Measurements from ENCODE around the gene BECN2.
"Not testable (repeated sequence)": the region's sequence is repeated elsewhere in the genome, so short reads cannot be mapped to it uniquely, and the experiment has no call there.

The BECN2 gene

GRCh38 chr1:241985787-241986186 lies 28.2 kb downstream of the BECN2 start:
- H3K27ac ChIP-seq (ENCODE audit: low read length): no peak overlapping the region
- no peaks in the 10 kb centered on the region for H3K4me1 ChIP-seq (ENCODE audit: control insufficient read depth in 1 of 2, insufficient read depth in 2 of 2, low read length in 2 of 2)
- no peaks in the 10 kb centered on the region for H3K36me3 ChIP-seq (ENCODE audit: control insufficient read depth in 1 of 2, insufficient read depth in 2 of 2, low read length in 2 of 2)
- no peaks in the 10 kb centered on the region for H3K9me3 ChIP-seq (ENCODE audit: control insufficient read depth in 1 of 2, low read length in 2 of 2)
- no peaks in the 10 kb centered on the region for H3K27me3 ChIP-seq (ENCODE audit: low read depth, low read length)
- H3K4me3 ChIP-seq (ENCODE audit: low read depth in 1 of 2, low read length in 2 of 2): no peak overlapping the region

DNA sequence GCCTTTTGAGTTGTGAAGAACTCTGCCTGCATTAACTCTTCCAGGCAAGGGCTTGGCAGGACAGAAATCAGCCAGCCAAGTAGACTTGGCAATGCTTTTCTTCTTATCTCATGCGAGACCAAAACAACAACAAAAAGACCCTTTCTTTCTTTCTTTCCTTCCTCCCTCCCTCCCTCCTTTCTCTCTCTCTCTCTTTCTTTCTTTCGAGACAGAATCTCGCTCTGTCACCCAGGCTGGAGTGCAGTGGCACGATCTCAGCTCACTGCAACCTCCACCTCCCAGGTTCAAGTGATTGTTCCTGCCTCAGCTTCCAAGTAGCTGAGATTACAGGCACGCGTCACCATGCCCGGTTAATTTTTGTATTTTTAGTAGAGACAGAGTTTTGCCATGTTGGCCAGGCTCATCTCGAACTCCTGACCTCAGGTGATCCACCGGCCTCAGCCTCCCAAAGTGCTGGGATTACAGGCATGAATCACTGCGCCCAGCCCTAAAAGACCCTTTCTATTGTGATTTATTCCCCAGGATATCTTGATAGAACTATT lies 30.9 kb downstream of the BECN2 start:
- H3K9me3 ChIP-seq (ENCODE audit: control insufficient read depth in 1 of 2, low read length in 2 of 2); H3K4me3 ChIP-seq (ENCODE audit: low read depth in 1 of 2, low read length in 2 of 2); H3K36me3 ChIP-seq (ENCODE audit: control insufficient read depth in 1 of 2, insufficient read depth in 2 of 2, low read length in 2 of 2); H3K27ac ChIP-seq (ENCODE audit: low read length); H3K27me3 ChIP-seq (ENCODE audit: low read depth, low read length); H3K4me1 ChIP-seq (ENCODE audit: control insufficient read depth in 1 of 2, insufficient read depth in 2 of 2, low read length in 2 of 2): not testable (repeated sequence)

GRCh38 chr1:241990040-241990439 lies 32.5 kb downstream of the BECN2 start:
- no peaks in the 10 kb centered on the region for H3K27me3 ChIP-seq (ENCODE audit: low read depth, low read length)
- no peaks in the 10 kb centered on the region for H3K9me3 ChIP-seq (ENCODE audit: control insufficient read depth in 1 of 2, low read length in 2 of 2)
- no peaks in the 10 kb centered on the region for H3K4me1 ChIP-seq (ENCODE audit: control insufficient read depth in 1 of 2, insufficient read depth in 2 of 2, low read length in 2 of 2)
- no peak overlapping the region for H3K27ac ChIP-seq (ENCODE audit: low read length)
- H3K36me3 ChIP-seq (ENCODE audit: control insufficient read depth in 1 of 2, insufficient read depth in 2 of 2, low read length in 2 of 2): no peaks in the 10 kb centered on the region
- H3K4me3 ChIP-seq (ENCODE audit: low read depth in 1 of 2, low read length in 2 of 2): no peak overlapping the region

- Histone ChIP-seq H3K9me3 (ENCODE audit: control insufficient read depth in 1 of 2, low read length in 2 of 2) (no peaks in the 10 kb centered on the region), H3K27ac (ENCODE audit: low read length) (no peak overlapping the region), H3K4me1 (ENCODE audit: control insufficient read depth in 1 of 2, insufficient read depth in 2 of 2, low read length in 2 of 2) (no peaks in the 10 kb centered on the region), H3K36me3 (ENCODE audit: control insufficient read depth in 1 of 2, insufficient read depth in 2 of 2, low read length in 2 of 2) (no peaks in the 10 kb centered on the region), H3K4me3 (ENCODE audit: low read depth in 1 of 2, low read length in 2 of 2) (no peak overlapping the region), H3K27me3 (ENCODE audit: low read depth, low read length) (no peaks in the 10 kb centered on the region)
Observed at GRCh38 chr1:241992734-241993133, 35.2 kb downstream of the BECN2 start.

DNA sequence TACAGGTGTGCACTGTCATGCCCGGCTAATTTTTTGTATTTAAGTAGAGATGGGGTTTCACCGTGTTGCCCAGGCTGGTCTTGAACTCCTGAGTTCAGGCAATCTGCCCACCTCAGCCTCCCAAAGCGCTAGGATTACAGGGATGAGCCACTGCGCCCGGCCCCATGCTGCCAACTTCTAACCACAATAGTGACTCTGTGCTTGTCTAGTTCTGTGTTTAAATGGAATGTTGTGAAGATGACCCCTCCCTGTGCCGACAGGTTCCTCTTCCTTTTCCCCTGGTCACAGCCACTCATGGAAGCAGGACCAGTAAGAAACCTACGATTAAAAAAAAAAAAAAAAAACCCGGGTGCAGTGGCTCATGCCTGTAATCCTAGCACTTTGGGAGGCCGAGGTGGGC lies 36.6 kb downstream of the BECN2 start:
- H3K27ac ChIP-seq (ENCODE audit: low read length): no peak overlapping the region
- no peaks in the 10 kb centered on the region for H3K9me3 ChIP-seq (ENCODE audit: control insufficient read depth in 1 of 2, low read length in 2 of 2)
- H3K4me3 ChIP-seq (ENCODE audit: low read depth in 1 of 2, low read length in 2 of 2): no peak overlapping the region
- H3K36me3 ChIP-seq (ENCODE audit: control insufficient read depth in 1 of 2, insufficient read depth in 2 of 2, low read length in 2 of 2): no peaks in the 10 kb centered on the region
- peaks cover 4 to 5% of the 10 kb centered on the region in 2 donors for H3K4me1 ChIP-seq (ENCODE audit: control insufficient read depth in 1 of 2, insufficient read depth in 2 of 2, low read length in 2 of 2)
- H3K27me3 ChIP-seq (ENCODE audit: low read depth, low read length): no peaks in the 10 kb centered on the region

DNA sequence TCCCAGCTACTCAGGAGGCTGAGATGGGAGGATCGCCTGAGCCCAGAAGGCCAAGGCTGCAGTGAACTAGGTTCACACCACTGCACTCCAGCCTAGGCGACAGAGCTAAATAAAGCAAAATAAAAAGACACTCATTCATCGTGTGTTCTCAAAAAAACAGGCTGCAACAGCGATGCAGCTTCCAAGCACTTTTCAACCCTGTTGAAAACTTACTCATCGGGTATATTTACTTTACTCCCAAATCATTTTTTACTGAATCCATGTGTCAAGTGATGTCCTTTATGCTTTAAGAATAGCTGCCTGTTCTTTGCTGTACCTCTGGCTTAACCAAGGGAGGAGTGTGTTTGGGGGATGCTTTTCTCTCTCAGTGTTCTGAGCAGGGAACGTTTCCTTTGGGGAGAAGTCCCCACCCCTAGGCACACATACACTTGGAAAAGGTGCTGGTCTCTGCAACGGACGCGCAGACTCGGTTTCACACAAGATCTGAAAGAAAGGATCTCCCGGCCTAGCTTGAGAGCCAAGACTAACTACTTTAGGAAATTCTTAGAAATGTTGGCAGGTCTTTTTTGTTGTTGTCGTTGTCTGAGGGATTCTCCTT lies 39.9 kb downstream of the BECN2 start:
- Histone ChIP-seq H3K27me3 (ENCODE audit: low read depth, low read length) (no peaks in the 10 kb centered on the region), H3K27ac (ENCODE audit: low read length) (no peak overlapping the region), H3K9me3 (ENCODE audit: control insufficient read depth in 1 of 2, low read length in 2 of 2) (no peaks in the 10 kb centered on the region), H3K36me3 (ENCODE audit: control insufficient read depth in 1 of 2, insufficient read depth in 2 of 2, low read length in 2 of 2) (no peaks in the 10 kb centered on the region), H3K4me1 (ENCODE audit: control insufficient read depth in 1 of 2, insufficient read depth in 2 of 2, low read length in 2 of 2) (peaks cover 5 to 6% of the 10 kb centered on the region in 2 donors), H3K4me3 (ENCODE audit: low read depth in 1 of 2, low read length in 2 of 2) (no peak overlapping the region)

DNA sequence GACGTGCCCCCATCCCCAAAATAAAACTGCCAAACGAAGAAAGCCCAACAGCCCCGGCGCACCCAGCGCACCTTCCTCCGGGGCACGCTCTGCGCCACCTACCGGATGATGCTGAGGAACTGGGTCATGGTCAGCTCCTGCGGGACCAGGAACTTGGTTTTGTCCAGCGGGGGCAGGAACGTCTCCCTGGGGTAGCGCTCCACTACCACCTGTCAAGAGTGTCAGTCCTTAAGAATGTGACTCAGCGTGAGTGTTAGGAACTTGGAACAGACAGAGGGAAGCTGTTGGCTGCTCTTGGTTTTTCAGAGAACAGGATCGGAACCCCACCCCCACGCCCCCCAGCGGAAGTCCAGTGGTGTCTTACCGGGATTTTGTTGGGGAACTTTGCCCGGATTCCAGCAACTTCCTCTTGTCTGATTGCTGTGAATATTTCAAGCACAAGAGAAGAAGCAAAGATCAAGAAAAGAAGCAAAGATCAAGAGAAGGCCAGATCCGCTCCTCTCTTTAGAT lies 40.9 kb downstream of the BECN2 start:
- H3K9me3 ChIP-seq (ENCODE audit: control insufficient read depth in 1 of 2, low read length in 2 of 2): no peaks in the 10 kb centered on the region
- no peak overlapping the region for H3K27ac ChIP-seq (ENCODE audit: low read length)
- H3K36me3 ChIP-seq (ENCODE audit: control insufficient read depth in 1 of 2, insufficient read depth in 2 of 2, low read length in 2 of 2): no peaks in the 10 kb centered on the region
- peaks cover 5 to 6% of the 10 kb centered on the region in 2 donors for H3K4me1 ChIP-seq (ENCODE audit: control insufficient read depth in 1 of 2, insufficient read depth in 2 of 2, low read length in 2 of 2)
- H3K4me3 ChIP-seq (ENCODE audit: low read depth in 1 of 2, low read length in 2 of 2): peak overlapping the region; percentile 54 to 56
- H3K27me3 ChIP-seq (ENCODE audit: low read depth, low read length): no peaks in the 10 kb centered on the region

DNA sequence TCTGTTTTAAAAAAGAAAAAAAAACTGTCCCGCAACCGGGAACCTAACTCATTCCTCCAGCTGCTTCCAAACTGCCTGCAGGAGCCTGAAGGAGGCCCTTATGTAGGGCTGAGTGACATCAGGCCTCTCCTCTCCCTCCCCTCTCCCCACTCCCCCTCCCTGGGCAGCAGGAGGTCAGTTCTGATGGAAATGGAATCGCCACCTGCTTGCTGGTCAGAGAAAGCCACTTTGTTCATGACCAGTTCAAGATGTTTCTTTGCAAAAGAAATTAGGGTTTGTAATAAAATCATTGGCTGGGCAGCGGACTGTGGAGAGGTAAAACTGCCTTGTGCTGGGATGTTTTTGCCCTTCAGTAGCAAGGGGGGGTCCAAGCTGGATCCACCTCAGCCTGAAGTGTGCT lies 41.5 kb downstream of the BECN2 start, which contains the start of gene MAP1LC3C:
Gene MAP1LC3C, minus strand, starts transcription at position 73 of the 400 bp plus-strand sequence. CDS start 90 bp downstream, outside the sequence.
- no peak within 1 kb of the TSS for H3K27ac ChIP-seq (ENCODE audit: low read length)

DNA sequence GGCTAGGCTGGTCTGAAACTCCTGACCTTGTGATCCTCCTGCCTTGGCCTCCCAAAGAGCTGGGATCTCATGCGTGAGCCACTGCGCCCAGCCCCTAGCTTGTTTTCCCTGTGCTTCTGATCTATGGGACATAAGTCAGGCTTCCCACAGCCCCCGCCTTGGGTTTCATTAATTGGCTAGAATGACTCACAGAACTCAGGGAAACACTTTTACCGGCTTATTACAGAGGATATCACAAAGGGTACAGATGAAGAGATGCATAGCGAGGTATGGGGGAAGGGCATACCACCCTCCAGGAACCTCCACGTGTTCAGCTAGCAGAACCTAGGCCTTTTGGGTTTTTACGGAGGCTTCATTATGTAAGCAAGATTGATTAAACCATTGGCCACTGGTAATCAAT lies 42.9 kb downstream of the BECN2 start:
- no peaks in the 10 kb centered on the region for H3K9me3 ChIP-seq (ENCODE audit: control insufficient read depth in 1 of 2, low read length in 2 of 2)
- peaks cover 5 to 6% of the 10 kb centered on the region in 2 donors for H3K4me1 ChIP-seq (ENCODE audit: control insufficient read depth in 1 of 2, insufficient read depth in 2 of 2, low read length in 2 of 2)
- H3K4me3 ChIP-seq (ENCODE audit: low read depth in 1 of 2, low read length in 2 of 2): no peak overlapping the region
- no peaks in the 10 kb centered on the region for H3K27me3 ChIP-seq (ENCODE audit: low read depth, low read length)
- no peak overlapping the region for H3K27ac ChIP-seq (ENCODE audit: low read length)
- H3K36me3 ChIP-seq (ENCODE audit: control insufficient read depth in 1 of 2, insufficient read depth in 2 of 2, low read length in 2 of 2): no peaks in the 10 kb centered on the region

More for the DNA sequence above, 41.5 kb downstream of the BECN2 start, which contains the start of gene MAP1LC3C:
- Histone ChIP-seq H3K36me3 (ENCODE audit: control insufficient read depth in 1 of 2, insufficient read depth in 2 of 2, low read length in 2 of 2) (no peaks in the 10 kb centered on the region), H3K9me3 (ENCODE audit: control insufficient read depth in 1 of 2, low read length in 2 of 2) (no peaks in the 10 kb centered on the region), H3K4me3 (ENCODE audit: low read depth in 1 of 2, low read length in 2 of 2) (peak within 1 kb of the TSS; percentile 54 to 56), H3K27me3 (ENCODE audit: low read depth, low read length) (no peaks in the 10 kb centered on the region), H3K4me1 (ENCODE audit: control insufficient read depth in 1 of 2, insufficient read depth in 2 of 2, low read length in 2 of 2) (peaks cover 5 to 6% of the 10 kb centered on the region in 2 donors)

- H3K36me3 ChIP-seq (ENCODE audit: control insufficient read depth in 1 of 2, insufficient read depth in 2 of 2, low read length in 2 of 2): no peaks in the 10 kb centered on the region
- no peak overlapping the region for H3K27ac ChIP-seq (ENCODE audit: low read length)
- no peak overlapping the region for H3K4me3 ChIP-seq (ENCODE audit: low read depth in 1 of 2, low read length in 2 of 2)
- H3K27me3 ChIP-seq (ENCODE audit: low read depth, low read length): no peaks in the 10 kb centered on the region
- H3K4me1 ChIP-seq (ENCODE audit: control insufficient read depth in 1 of 2, insufficient read depth in 2 of 2, low read length in 2 of 2): peaks cover 5 to 6% of the 10 kb centered on the region in 2 donors
- no peaks in the 10 kb centered on the region for H3K9me3 ChIP-seq (ENCODE audit: control insufficient read depth in 1 of 2, low read length in 2 of 2)
Observed at GRCh38 chr1:242002072-242002471, 44.5 kb downstream of the BECN2 start.

DNA sequence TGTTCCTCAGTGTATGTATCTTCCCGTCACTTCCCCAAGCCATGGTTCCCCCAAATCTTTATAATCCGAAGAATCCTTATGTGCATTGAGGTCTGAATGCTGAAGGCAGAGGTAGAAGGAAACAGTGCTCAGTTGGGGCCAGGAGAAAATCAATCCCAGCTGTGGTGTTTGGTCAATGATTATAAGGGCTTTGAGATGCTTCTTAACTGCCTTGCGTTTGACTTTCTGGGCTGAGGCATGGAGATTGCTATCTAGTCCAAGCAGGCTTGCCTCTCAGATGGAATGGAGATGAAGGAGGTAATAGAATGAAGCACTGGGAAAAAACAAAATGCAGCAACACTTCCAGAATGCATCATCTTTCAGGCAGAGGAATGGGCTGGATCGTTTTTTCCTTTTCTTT lies 44.9 kb downstream of the BECN2 start:
- H3K4me1 ChIP-seq (ENCODE audit: control insufficient read depth in 1 of 2, insufficient read depth in 2 of 2, low read length in 2 of 2): peaks cover 5 to 6% of the 10 kb centered on the region in 2 donors
- H3K27ac ChIP-seq (ENCODE audit: low read length): no peak overlapping the region
- H3K27me3 ChIP-seq (ENCODE audit: low read depth, low read length): no peaks in the 10 kb centered on the region
- no peaks in the 10 kb centered on the region for H3K36me3 ChIP-seq (ENCODE audit: control insufficient read depth in 1 of 2, insufficient read depth in 2 of 2, low read length in 2 of 2)
- H3K9me3 ChIP-seq (ENCODE audit: control insufficient read depth in 1 of 2, low read length in 2 of 2): no peaks in the 10 kb centered on the region
- H3K4me3 ChIP-seq (ENCODE audit: low read depth in 1 of 2, low read length in 2 of 2): no peak overlapping the region

Data from muscle layer of duodenum (tissue), 2 donors.